K562 (cell line): ENCODE measurements around the gene KRT4. TPM values are rescaled to one million over a fixed set of nuclear protein-coding genes. Genes with fewer than 3 reads are reported as not detected.

Experiments
- ATAC-seq: fragments of 200-7000 bp; cut with Tn5 transposase; 3 replicates; pipeline ENCODE4 v1.9.1; 2020; ENCODE audit warnings: moderate library complexity
- BruUV-seq: library from RNA; stranded (reverse); fragments of 400-500 nt; replicated peaks from 2 replicates; lab custom pipeline; 2021; lab: Mats Ljungman, UMichigan
- CTCF ChIA-PET: fragments of 300-600 bp; formaldehyde crosslinking; extraction: SDS; loops from one replicate; lab custom pipeline; 2021; ENCODE audit warnings: low intra/inter-chr PET ratio; lab: Yijun Ruan, JAX
- POLR2A ChIA-PET: fragments of 300-600, 350-650 bp; sonication (Branson Sonifier 250); formaldehyde crosslinking; extraction: SDS; loops from one replicate; lab custom pipeline; 2021; ENCODE audit warnings: antibody characterized with exemption, inconsistent platforms; lab: Yijun Ruan, JAX
- DNase-seq, 4 experiments: peaks; one replicate each; pipeline versions ENCODE4 v3.0.0 to v3.0.0-alpha.2; 2011 to 2018; ENCODE audit warnings: low spot score in 3 of 4, mixed read lengths in 3 of 4; ENCODE audit errors: extremely low read depth in 1 of 4
- FAIRE-seq: peaks from 2 replicates; lab custom pipeline; 2011; peaks lifted over from hg19 to GRCh38; lab: Jason Lieb, UNC
- H2AFZ ChIP-seq: 2 replicates; pipeline ENCODE4 v1.6.0; 2011; ENCODE audit warnings: low read depth, low read length, control low read depth, inconsistent platforms
- H3K27ac ChIP-seq: fragments of 200-600 bp; 3 replicates; pipeline ENCODE4 v1.8.0; 2011; ENCODE audit warnings: low read depth, mild to moderate bottlenecking, control low read depth, inconsistent platforms, low read length, moderate library complexity, mixed read lengths; ENCODE audit errors: extremely low read depth
- H3K27me3 ChIP-seq, 2 experiments: fragments of 300-600 bp in 1 of 2; 2 replicates in 1 of 2; 3 replicates in 1 of 2; pipeline versions ENCODE4 v1.6.0 to v1.8.0; 2011; ENCODE audit warnings: inconsistent platforms in 2 of 2, low read length in 2 of 2, mild to moderate bottlenecking in 1 of 2, mixed read lengths in 1 of 2, moderate library complexity in 1 of 2; ENCODE audit not compliant: control insufficient read depth in 2 of 2, insufficient read depth in 2 of 2
- H3K36me3 ChIP-seq: fragments of 300-600 bp; 3 replicates; pipeline ENCODE4 v1.8.0; 2011; ENCODE audit warnings: mild to moderate bottlenecking, low read length, inconsistent platforms; ENCODE audit not compliant: control insufficient read depth, insufficient read depth
- H3K4me1 ChIP-seq, 2 experiments: fragments of 200-600 bp in 1 of 2; replicated peaks in 1 of 2; 2 replicates in 1 of 2; 3 replicates in 1 of 2; pipeline versions ENCODE4 v1.5.1 to v1.8.0; 2011; ENCODE audit warnings: inconsistent platforms in 2 of 2, low read length in 2 of 2, mild to moderate bottlenecking in 1 of 2, mixed read lengths in 1 of 2, moderate library complexity in 1 of 2; ENCODE audit not compliant: control insufficient read depth in 2 of 2, insufficient read depth in 2 of 2
- H3K4me2 ChIP-seq: 2 replicates; pipeline ENCODE4 v1.6.1; 2011; ENCODE audit warnings: low read length, control low read depth, inconsistent platforms, mixed read lengths; ENCODE audit not compliant: insufficient read depth
- H3K4me3 ChIP-seq: fragments of 200-600 bp; sonication (generic), shearing (Covaris generic); 2 replicates; pipeline ENCODE4 v1.5.1; 2016; ENCODE audit warnings: control low read depth, inconsistent platforms
- H3K79me2 ChIP-seq: fragments of 200-600 bp; 3 replicates; pipeline ENCODE4 v1.8.0; 2011; ENCODE audit warnings: low read length, inconsistent platforms; ENCODE audit not compliant: control insufficient read depth, insufficient read depth
- H3K9ac ChIP-seq, 2 experiments: 2 replicates each; pipeline versions ENCODE4 v1.6.0 to v1.6.1; 2011; ENCODE audit warnings: low read depth in 2 of 2, low read length in 2 of 2, control low read depth in 1 of 2, inconsistent platforms in 1 of 2, mild to moderate bottlenecking in 1 of 2, mixed read lengths in 1 of 2; ENCODE audit not compliant: insufficient read depth in 1 of 2
- H3K9me1 ChIP-seq: one replicate; pipeline ENCODE4 v1.6.0; 2011; ENCODE audit warnings: inconsistent platforms, mild to moderate bottlenecking, low read length, moderate library complexity; ENCODE audit not compliant: control insufficient read depth, insufficient read depth
- H3K9me3 ChIP-seq: replicated peaks from 2 replicates; pipeline ENCODE4 v1.5.1; 2011; ENCODE audit warnings: low read depth, low read length, inconsistent platforms; ENCODE audit not compliant: control insufficient read depth, insufficient read depth
- H4K20me1 ChIP-seq: replicated peaks from 2 replicates; pipeline ENCODE4 v1.6.1; 2011; ENCODE audit warnings: low read length, inconsistent platforms, mixed read lengths; ENCODE audit not compliant: control insufficient read depth, insufficient read depth
- RAD21 ChIP-seq, 2 experiments: fragments of 250-450 bp in 1 of 2; fragments of 450-650 bp in 1 of 2; sonication (Bioruptor Pico) in 1 of 2; formaldehyde crosslinking in 1 of 2; IDR thresholded peaks in 1 of 2; conservative IDR thresholded peaks in 1 of 2; 2 replicates each; pipeline versions ENCODE4 v1.4.0 to v1.8.0; 2020 to 2022; ENCODE audit warnings: mild to moderate bottlenecking in 2 of 2, moderate library complexity in 1 of 2
- ZFP1 ChIP-seq: fragments of 450-650 bp; formaldehyde crosslinking; IDR thresholded peaks from 2 replicates; pipeline ENCODE4 v1.4.0; 2020; ENCODE audit warnings: mild to moderate bottlenecking, mixed read lengths
- ZNF263 ChIP-seq: sonication (generic); formaldehyde crosslinking; IDR thresholded peaks from 2 replicates; pipeline ENCODE4 v1.8.0; 2022; ENCODE audit warnings: mild to moderate bottlenecking, missing genetic modification reagents, borderline replicate concordance
- WGBS: fragments of 100-300 bp; shearing (Covaris generic); methylation state at CpG from one replicate; pipeline ENCODE4 v1.1.6; 2016; ENCODE audit warnings: low coverage, mixed read lengths; ENCODE audit not compliant: insufficient coverage; ENCODE audit errors: missing lambda C conversion rate; 5-methylcytosine and 5-hydroxymethylcytosine counted together
- in situ Hi-C: fragments of 300-500 bp; cut with MboI; formaldehyde crosslinking; loops from 4 replicates; pipeline ENCODE4 v1.15.0; 2018; ENCODE audit warnings: inconsistent platforms, mixed read lengths
- intact Hi-C: fragments of 100-400 bp; cut with micrococcal nuclease; formaldehyde crosslinking; loops from 2 replicates; pipeline ENCODE4 v1.14.2; 2022
- polyA plus RNA-seq, 8 experiments: library from polyadenylated mRNA; depleted of rRNA in 4 of 8; stranded (reverse) in 5 of 8; unstranded in 3 of 8; fragments of >200 nt; fragmentation: Nextera tagmentation in 2 of 8; fragmentation: Illumina TruSeq in 1 of 8; extraction: Ambion mirVana in 2 of 8; extraction: Trizol in 1 of 8; gene quantifications; 2 replicates each; pipeline versions ENCODE4 v1.2.1 to v1.2.3, GENCODE V29; 2011 to 2014; ENCODE audit warnings: inconsistent platforms in 1 of 8, missing spikeins in 1 of 8
- total RNA-seq, 7 experiments: library from RNA; depleted of rRNA in 6 of 7; stranded (reverse); fragments of >200 nt in 6 of 7; fragmentation: Illumina TruSeq in 2 of 7; extraction: Trizol in 2 of 7; gene quantifications; 2 replicates each; pipeline versions ENCODE4 v1.2.1 to v1.2.3, GENCODE V29; 2011 to 2021; ENCODE audit warnings: low replicate concordance in 1 of 7
- TF ChIP-seq, protein P1 (sequence below): fragments of 200-400 bp; formaldehyde crosslinking; IDR thresholded peaks from 2 replicates; pipeline ENCODE4 v1.6.1; 2017; ENCODE audit warnings: mild to moderate bottlenecking, low read depth, low read length, moderate library complexity
- TF ChIP-seq, protein P2 (sequence below), 2 experiments: fragments of 450-650 bp; formaldehyde crosslinking in 1 of 2; IDR thresholded peaks; 2 replicates each; pipeline versions ENCODE4 v1.4.0 to v1.6.1; 2014 to 2020; ENCODE audit warnings: mild to moderate bottlenecking in 2 of 2, borderline replicate concordance in 1 of 2, low read depth in 1 of 2

The KRT4 gene
- total and polyA plus RNA-seq, 9 of the 15 experiments (the other 6 are each of a cell fraction or from before 2014, with no cell fraction given): not detected

DNA sequence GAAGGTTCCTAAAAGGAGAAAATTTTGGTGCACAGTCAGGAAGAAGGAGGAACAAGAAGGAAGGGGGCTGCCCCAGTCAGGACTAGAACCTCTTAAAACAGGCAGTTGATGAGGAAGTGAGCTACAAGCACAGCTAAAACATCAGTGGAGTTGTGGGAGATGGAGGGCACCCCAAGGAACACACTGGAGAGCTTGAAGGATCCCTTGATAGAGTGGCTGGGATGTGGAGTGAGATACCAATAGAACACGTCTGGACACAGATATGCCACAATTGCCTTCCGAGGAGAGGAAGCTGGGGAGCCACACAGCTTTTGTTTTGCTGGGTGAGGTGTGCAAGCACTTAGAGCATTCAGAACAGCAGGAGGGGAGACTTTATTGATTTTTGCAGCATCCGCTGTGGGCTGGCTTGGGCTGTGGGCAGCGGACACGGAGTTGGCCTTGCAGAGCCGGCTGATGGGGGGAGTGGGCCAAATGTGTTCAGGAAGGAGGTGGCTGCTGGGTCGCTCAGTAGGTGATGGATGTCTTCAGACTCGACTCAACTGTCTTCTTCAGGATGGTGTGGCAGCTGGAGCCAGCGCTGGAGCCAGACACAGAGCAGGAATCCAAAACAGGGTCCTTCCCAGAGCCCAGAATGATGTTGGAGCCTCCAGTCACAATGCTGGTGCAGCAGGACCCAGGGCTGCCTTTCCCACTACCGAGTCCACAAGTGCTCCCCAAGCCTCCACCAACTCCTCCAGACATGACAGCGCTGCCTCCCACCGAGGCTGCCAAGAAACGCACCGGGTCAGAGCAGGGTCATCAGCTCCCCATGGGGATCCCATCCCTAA is 24.9 kb upstream of the KRT4 start:
- Histone ChIP-seq H3K9me3 (no peaks in the 10 kb centered on the region), H3K27ac (no peak overlapping the region), H3K4me1 (peaks cover 11 to 13% of the 10 kb centered on the region in 2 experiments; a peak in 3 of 5 replicates), H3K9me1 (no peaks in the 10 kb centered on the region), H3K27me3 (peaks cover 18 to 53% of the 10 kb centered on the region in 2 experiments), H2AFZ (no peak overlapping the region), H3K9ac (peak overlapping the region in 1 of 2 experiments; percentile 37; a peak in 1 of 4 replicates), H3K4me2 (no peak overlapping the region), H3K4me3 (no peak overlapping the region), H4K20me1 (0 out of 2 replicates have a peak, but pooled peaks cover 13% of the 10 kb centered on the region), H3K79me2 (no peaks in the 10 kb centered on the region), H3K36me3 (no peaks in the 10 kb centered on the region)
- FAIRE-seq: no peak
- DNase-seq: peak in 1 of 4 experiments; percentile 12
- TF ChIP-seq RAD21 (CRISPR knock-in tag; conservative IDR thresholded peaks at IDR 0.05 in 1 of 2, IDR thresholded peaks at IDR 0.05 in 1 of 2) (0 out of 4 replicates have a peak, but pooled peaks of 1 of the 2 experiments have one; percentile 12), ZNF263 (CRISPR knock-in tag) (peak; percentile 87), ZFP1 (CRISPR knock-in tag) (no peak)
- TF ChIP-seq, protein P1, sequence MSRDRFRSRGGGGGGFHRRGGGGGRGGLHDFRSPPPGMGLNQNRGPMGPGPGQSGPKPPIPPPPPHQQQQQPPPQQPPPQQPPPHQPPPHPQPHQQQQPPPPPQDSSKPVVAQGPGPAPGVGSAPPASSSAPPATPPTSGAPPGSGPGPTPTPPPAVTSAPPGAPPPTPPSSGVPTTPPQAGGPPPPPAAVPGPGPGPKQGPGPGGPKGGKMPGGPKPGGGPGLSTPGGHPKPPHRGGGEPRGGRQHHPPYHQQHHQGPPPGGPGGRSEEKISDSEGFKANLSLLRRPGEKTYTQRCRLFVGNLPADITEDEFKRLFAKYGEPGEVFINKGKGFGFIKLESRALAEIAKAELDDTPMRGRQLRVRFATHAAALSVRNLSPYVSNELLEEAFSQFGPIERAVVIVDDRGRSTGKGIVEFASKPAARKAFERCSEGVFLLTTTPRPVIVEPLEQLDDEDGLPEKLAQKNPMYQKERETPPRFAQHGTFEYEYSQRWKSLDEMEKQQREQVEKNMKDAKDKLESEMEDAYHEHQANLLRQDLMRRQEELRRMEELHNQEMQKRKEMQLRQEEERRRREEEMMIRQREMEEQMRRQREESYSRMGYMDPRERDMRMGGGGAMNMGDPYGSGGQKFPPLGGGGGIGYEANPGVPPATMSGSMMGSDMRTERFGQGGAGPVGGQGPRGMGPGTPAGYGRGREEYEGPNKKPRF: no peak
- TF ChIP-seq, protein P2, sequence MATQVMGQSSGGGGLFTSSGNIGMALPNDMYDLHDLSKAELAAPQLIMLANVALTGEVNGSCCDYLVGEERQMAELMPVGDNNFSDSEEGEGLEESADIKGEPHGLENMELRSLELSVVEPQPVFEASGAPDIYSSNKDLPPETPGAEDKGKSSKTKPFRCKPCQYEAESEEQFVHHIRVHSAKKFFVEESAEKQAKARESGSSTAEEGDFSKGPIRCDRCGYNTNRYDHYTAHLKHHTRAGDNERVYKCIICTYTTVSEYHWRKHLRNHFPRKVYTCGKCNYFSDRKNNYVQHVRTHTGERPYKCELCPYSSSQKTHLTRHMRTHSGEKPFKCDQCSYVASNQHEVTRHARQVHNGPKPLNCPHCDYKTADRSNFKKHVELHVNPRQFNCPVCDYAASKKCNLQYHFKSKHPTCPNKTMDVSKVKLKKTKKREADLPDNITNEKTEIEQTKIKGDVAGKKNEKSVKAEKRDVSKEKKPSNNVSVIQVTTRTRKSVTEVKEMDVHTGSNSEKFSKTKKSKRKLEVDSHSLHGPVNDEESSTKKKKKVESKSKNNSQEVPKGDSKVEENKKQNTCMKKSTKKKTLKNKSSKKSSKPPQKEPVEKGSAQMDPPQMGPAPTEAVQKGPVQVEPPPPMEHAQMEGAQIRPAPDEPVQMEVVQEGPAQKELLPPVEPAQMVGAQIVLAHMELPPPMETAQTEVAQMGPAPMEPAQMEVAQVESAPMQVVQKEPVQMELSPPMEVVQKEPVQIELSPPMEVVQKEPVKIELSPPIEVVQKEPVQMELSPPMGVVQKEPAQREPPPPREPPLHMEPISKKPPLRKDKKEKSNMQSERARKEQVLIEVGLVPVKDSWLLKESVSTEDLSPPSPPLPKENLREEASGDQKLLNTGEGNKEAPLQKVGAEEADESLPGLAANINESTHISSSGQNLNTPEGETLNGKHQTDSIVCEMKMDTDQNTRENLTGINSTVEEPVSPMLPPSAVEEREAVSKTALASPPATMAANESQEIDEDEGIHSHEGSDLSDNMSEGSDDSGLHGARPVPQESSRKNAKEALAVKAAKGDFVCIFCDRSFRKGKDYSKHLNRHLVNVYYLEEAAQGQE (IDR thresholded peaks at IDR 0.05; ENCODE audit: borderline replicate concordance): 0 out of 2 replicates have a peak, but pooled peaks have one; percentile 5
- TF ChIP-seq, protein P2 (CRISPR knock-in tag; IDR thresholded peaks at IDR 0.05; ENCODE audit: low read depth): no peak
- BruUV-seq: no TSS peak
- ATAC-seq: no peak
- WGBS: 0% methylated on average over 14 of the region's 14 CpGs
- in situ Hi-C loops (no loop called here), intact Hi-C loops (no loop called here)
- POLR2A ChIA-PET: interaction anchor here (0.6 to 0.7 kb wide), 2 partner anchors 10 to 13 kb away, joined by 3 read pairs; no protein-coding TSS in a partner anchor
- CTCF ChIA-PET: no interaction called here
